Measurements from ENCODE around the gene FBN2. TPM values are rescaled to one million over a fixed set of nuclear protein-coding genes. Genes with fewer than 3 reads are reported as not detected.

The FBN2 gene
- polyA plus RNA-seq, 1 donor from 2014 or later: 1.6 TPM

- Histone ChIP-seq H3K9ac (ENCODE audit: low read length) (no peak overlapping the region), H3K9me3 (ENCODE audit: low read length) (no peaks in the 10 kb centered on the region), H3K9me2 (ENCODE audit: insufficient read depth, low read length) (no peaks in the 10 kb centered on the region), H3K79me2 (replicated peaks; ENCODE audit: insufficient read depth, low read length) (no peaks in the 10 kb centered on the region), H3K4me3 (ENCODE audit: low read length) (no peak overlapping the region), H3F3A (ENCODE audit: insufficient read depth, low read length, poor library complexity, severe bottlenecking) (no peaks in the 10 kb centered on the region), H3K27ac (ENCODE audit: low read length) (no peak overlapping the region), H3K4me2 (ENCODE audit: low read length) (no peak overlapping the region), H4K20me1 (ENCODE audit: insufficient read depth) (no peaks in the 10 kb centered on the region), H3K27me3 (ENCODE audit: insufficient read depth, low read depth, low read length) (no peaks in the 10 kb centered on the region), H3K36me3 (ENCODE audit: insufficient read depth, low read length) (no peaks in the 10 kb centered on the region), H2AFZ (ENCODE audit: low read depth, low read length) (no peak overlapping the region)
- no peak for TF ChIP-seq MXI1 (conservative IDR thresholded peaks at IDR 0.05; ENCODE audit: poor library complexity, severe bottlenecking)
- TF ChIP-seq CTCF (IDR thresholded peaks at IDR 0.05; ENCODE audit: poor library complexity, severe bottlenecking): no peak
- no peak for TF ChIP-seq RAD21 (conservative IDR thresholded peaks at IDR 0.05)
- no peak for TF ChIP-seq EP300 (conservative IDR thresholded peaks at IDR 0.05; ENCODE audit: poor library complexity, severe bottlenecking)
- no peak for TF ChIP-seq POLR2AphosphoS5 (IDR thresholded peaks at IDR 0.05)
- no peak for TF ChIP-seq REST (IDR thresholded peaks at IDR 0.05; ENCODE audit: borderline replicate concordance)
- TF ChIP-seq EZH2 (IDR thresholded peaks at IDR 0.05; ENCODE audit: borderline replicate concordance, insufficient read depth, low read length, poor library complexity, severe bottlenecking): no peak
- TF ChIP-seq TAF1 (IDR thresholded peaks at IDR 0.05; ENCODE audit: low read depth): no peak
- TF ChIP-seq SMC3 (conservative IDR thresholded peaks at IDR 0.05; ENCODE audit: poor library complexity): no peak
Measured at GRCh38 chr5:128434993-128435392, 103.1 kb downstream of the FBN2 start.

GRCh38 chr5:128432913-128433440, 105.1 kb downstream of the FBN2 start:
- H2AFZ ChIP-seq (ENCODE audit: low read depth, low read length): no peak overlapping the region

More at GRCh38 chr5:128432913-128433440, 105.1 kb downstream of the FBN2 start:
- TF ChIP-seq EP300 (conservative IDR thresholded peaks at IDR 0.05; ENCODE audit: poor library complexity, severe bottlenecking) (no peak), EZH2 (IDR thresholded peaks at IDR 0.05; ENCODE audit: borderline replicate concordance, insufficient read depth, low read length, poor library complexity, severe bottlenecking) (no peak), MXI1 (conservative IDR thresholded peaks at IDR 0.05; ENCODE audit: poor library complexity, severe bottlenecking) (no peak), TAF1 (IDR thresholded peaks at IDR 0.05; ENCODE audit: low read depth) (no peak)
- Histone ChIP-seq H3K36me3 (ENCODE audit: insufficient read depth, low read length) (no peaks in the 10 kb centered on the region), H3K27ac (ENCODE audit: low read length) (no peak overlapping the region), H3K4me3 (ENCODE audit: low read length) (no peak overlapping the region), H3K9ac (ENCODE audit: low read length) (no peak overlapping the region), H3K9me3 (ENCODE audit: low read length) (no peaks in the 10 kb centered on the region), H4K20me1 (ENCODE audit: insufficient read depth) (no peaks in the 10 kb centered on the region), H3F3A (ENCODE audit: insufficient read depth, low read length, poor library complexity, severe bottlenecking) (no peaks in the 10 kb centered on the region), H3K9me2 (ENCODE audit: insufficient read depth, low read length) (no peaks in the 10 kb centered on the region), H3K4me2 (ENCODE audit: low read length) (no peak overlapping the region), H3K27me3 (ENCODE audit: insufficient read depth, low read depth, low read length) (no peaks in the 10 kb centered on the region), H3K79me2 (replicated peaks; ENCODE audit: insufficient read depth, low read length) (no peaks in the 10 kb centered on the region)
